Measurements from ENCODE around the gene DARS1.
A peak's percentile ranks its signal among the peaks of the same experiment; 100 is the strongest.

Gene DARS1

GRCh38 chr2:135985018-135985825 lies at the start of gene DARS1:
TSS of gene DARS1 (minus strand) at chr2:135985626. CDS start at chr2:135985468, 158 bp downstream.
- peak; percentile 93 for DNase-seq

DNA sequence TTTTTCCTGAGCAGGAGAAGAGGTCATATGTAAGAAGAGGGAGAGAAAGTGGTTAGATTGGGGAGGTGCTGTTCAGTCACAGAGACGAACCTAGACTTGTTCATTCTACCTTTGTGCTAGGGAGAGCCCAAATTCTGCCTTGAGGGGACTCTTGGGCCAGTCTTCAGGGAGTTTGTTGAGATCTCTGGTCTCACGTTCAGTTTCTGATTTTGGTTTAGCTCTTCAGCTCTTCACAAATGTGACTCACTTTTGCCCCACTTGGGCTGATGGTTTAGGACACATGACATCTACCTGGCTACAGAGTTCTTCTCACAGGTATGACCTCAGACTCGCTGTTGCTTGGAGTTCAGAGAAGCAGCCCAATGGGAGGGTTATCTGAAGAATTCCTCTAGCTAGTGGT lies 49.2 kb upstream of the DARS1 start:
- DNase-seq, result no peak

DNA sequence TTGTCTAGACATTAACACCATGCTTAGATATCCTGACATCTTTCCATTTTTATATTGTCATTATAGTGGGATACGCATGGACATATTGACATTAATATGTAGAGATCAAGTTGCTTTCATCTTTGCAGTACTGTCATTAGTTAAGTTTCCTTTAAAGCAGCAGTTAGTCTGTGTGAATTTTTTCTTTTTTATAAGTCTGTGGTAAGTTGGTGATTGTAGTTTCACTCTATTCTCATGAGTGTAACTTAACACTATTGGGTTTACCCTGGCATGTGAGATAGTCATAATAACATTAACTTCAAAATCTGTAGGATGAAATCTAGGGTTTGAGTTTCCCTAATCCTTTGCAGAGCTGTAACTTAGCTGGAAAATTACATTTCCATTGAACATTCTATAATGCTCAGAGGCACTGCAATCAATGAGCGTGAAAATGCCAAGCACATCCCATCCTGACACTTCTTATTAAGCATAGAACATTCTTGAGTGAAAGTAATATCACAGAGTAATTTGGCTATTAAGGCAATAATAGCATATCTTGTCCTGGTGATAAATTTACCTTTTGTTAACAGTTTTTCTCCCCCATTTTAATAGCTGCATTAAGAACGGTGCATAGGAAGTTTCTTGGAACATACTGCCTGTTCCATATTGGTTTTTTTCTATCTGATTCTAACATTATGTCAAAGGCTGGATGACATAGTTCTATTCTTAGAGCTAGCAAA lies 47.5 kb upstream of the DARS1 start:
- no peak for DNase-seq

DNA sequence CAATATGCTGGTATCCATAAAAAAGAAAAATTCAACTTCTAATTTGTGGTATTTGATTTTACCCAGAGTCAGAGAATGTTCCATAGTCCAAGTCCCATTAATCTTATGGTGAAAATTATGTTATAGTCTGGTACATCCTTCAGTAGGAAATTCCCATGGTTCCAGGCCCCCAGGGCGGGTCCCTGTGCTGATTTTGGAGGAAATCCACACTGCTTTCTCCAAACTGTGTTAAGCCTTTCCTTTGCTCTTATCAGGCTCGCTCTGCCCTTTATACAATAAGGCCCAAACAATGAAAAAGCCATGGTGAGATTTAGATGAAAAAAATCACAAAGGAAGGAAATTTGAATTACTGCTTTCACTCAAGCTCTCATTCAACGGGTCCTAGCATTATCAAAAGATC lies 46.8 kb upstream of the DARS1 start:
- DNase-seq, result no peak

DNA sequence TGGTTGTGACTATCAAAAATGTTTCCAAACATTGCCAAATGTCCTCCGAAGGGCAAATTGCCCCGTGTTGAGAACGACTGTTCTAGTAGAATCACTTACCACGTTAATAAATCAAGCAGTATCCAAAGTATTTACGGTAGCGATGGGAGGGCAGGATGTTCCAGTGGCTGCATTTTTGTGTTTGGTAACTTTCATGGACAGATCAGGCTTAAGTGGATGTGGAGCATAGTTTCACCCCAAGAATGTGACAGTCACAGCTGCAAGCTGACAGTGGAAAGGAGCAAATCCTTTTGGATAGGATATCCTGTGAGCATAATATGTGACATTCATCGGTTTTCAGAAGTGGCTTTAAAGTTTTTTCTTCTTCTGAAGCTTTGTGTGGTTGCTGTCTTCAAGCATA lies 46.3 kb upstream of the DARS1 start:
- no peak for DNase-seq

GRCh38 chr2:136030406-136030805 lies 45.0 kb upstream of the DARS1 start:
- no peak for DNase-seq

- DNase-seq, result no peak
Measured at GRCh38 chr2:136029149-136029548, 43.7 kb upstream of the DARS1 start.

DNA sequence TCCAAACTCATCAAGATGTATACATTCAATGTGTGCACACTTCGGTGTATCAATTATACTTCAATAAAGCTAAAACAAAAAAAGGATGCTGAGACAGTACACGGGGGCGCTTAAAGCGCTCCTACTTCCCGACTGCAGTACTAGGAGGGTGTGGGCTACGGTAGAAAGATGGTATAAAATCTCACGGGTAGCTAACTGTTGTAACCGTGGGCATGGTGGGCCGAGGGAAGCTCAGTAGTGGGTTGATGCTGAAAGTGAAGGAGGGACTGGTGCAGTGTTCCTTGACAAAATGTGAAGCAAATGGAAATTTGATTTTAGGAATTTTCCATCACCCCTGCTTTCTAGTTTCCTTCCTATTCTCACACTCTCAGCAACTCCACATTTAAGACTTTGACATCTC lies 42.6 kb upstream of the DARS1 start:
- DNase-seq, result no peak

- no peak for DNase-seq
Measured at GRCh38 chr2:136027112-136027511, 41.7 kb upstream of the DARS1 start.

DNA sequence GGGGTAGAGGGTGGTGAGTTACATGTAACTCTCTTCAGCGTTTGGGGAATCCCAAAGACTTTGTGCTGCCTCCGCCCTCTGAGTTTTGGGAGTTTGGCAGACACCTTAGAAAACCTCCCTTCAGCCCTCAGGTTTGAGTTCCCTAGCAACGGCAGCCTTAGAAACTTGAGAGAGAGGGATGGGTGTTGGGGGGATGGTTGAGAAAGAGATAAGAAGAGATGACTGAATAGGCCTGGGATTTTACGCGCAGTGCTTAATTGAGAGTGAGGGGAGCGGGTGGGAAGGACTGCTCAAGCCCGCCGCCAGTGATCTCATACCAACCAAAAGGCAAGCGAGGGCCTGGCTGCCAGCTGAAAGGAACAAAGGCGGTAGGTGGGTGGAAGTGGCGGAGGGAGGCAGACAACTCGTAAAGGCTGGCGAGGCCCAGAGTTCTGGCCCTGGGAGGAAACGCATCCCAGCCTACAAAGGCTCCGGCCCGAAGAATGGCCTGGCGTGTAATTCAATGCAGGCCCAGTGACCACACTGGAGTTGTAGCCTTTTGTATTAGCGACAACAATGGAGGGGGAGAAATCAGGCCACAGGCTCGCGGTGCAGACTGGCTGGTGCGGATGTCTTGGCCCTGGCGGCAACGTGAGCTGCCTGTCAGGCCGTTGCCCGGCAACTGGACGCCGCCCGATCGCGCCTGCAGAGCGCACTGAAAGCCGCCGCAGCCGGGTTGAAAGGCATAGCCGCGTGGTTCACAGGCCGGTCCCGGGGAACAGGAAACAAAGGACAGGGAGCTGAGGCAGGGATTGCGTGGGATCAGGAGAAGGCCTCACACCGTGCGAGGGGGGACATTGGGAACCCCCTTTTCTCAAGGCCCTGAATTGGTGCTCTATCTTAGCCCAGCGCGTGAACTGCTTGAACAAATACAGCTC lies 39.9 kb upstream of the DARS1 start:
- peak; percentile 84 for DNase-seq

- DNase-seq, result no peak
Measured at GRCh38 chr2:136024616-136025015, 39.2 kb upstream of the DARS1 start.

- DNase-seq, result no peak
Measured at GRCh38 chr2:136024185-136024584, 38.8 kb upstream of the DARS1 start.

- DNase-seq, result no peak
Measured at GRCh38 chr2:136023416-136023815, 38.0 kb upstream of the DARS1 start.

DNA sequence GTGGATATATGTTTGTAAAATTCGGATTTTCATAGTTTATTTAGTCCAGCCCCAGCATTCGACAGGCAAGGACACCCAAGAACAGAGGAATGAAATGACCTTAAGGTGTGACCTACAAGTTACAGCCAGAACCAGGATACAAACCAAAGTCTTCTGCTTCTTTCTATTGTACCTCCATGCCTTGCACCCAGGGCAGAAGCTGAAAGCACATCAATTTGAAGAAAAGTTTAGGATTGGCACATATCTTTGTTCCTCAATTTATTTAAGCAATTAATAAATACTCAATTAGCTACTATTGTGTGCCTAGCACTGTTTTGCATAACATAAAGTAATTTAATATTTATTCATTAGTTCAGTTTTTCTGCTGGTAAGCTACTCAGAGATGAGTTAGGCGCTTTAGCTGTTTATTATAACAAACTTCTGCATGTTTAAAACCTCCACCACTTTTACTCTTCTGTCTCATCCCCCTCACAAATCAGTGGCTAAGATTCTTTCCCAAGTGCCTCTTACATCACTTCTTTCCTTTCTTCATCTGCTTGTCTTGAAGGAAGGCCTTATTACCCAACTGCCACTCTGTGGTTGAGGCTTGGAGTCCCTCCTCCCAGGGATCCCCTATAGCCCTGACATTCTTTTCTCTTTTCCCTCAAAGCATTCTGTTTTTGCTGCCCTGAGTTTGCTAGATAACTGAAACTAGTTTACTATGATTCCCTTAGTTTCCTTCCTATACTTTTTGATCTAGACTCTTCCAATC lies 37.1 kb upstream of the DARS1 start:
- DNase-seq, result no peak

DNA sequence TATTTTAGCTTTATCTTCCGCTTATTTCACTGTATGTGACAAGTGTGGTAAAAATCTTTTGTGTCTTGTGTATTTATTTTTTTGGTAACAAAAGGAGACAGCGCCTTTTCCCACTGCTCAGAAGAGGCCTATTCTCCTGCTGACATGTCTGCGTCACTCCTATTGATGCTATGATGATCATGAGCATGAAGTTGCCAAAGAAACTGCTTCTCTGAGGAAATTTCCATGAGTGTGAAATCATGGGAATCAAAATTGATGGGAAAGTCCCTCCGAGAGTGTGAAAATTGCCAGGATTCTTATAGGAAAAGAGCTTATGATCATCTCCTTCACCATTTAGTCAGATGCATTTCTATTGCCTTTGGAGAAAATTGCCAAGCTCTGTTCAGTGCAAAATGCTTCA lies 36.5 kb upstream of the DARS1 start:
- no peak for DNase-seq

- no peak for DNase-seq
Measured at GRCh38 chr2:136021406-136021805, 36.0 kb upstream of the DARS1 start.

GRCh38 chr2:136020831-136021230 lies 35.4 kb upstream of the DARS1 start:
- no peak for DNase-seq

DNA sequence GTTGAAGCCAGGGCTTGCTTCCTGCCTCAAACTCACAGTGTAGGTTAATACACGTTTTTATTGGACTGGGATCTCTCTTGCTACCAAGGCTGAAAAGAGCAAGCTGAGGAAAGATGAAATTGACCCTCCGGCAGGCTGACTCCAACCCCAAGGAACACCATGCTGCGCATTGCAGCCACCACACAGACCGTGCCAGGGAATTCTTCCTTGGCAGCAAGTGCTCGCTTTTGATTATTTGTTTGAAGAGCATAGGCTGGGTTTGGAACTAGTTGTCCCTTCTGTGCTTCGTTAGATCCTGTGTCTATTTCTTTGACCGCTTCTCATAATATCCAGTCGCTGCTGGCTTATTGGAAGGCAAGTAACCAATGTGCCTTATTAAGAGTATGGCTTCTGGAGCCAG lies 34.4 kb upstream of the DARS1 start:
- no peak for DNase-seq

GRCh38 chr2:136019306-136019705 lies 33.9 kb upstream of the DARS1 start:
- DNase-seq, result no peak

- DNase-seq, result no peak
Measured at GRCh38 chr2:136017786-136018185, 32.4 kb upstream of the DARS1 start.

GRCh38 chr2:136016836-136017235 lies 31.4 kb upstream of the DARS1 start:
- DNase-seq, result no peak

DNA sequence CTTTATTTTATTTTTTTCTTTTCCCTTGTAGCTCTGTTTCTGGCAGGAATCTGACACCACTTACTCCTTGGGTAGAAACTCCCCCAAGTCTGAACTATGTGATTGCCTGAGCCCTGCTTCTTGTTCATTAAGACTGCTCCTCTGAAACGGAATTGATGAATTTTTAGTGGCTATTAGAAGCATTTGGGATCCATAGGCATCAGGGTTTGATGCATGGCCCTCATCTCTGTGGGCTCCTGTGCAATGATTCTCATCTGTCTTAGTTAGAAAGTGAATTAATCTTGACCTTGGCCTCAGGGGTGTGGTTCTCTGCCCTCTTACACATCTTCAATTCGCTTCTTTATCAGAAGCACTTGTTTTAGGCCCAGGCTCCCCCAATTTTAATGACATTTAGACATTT lies 31.0 kb upstream of the DARS1 start:
- DNase-seq, result no peak

DNA sequence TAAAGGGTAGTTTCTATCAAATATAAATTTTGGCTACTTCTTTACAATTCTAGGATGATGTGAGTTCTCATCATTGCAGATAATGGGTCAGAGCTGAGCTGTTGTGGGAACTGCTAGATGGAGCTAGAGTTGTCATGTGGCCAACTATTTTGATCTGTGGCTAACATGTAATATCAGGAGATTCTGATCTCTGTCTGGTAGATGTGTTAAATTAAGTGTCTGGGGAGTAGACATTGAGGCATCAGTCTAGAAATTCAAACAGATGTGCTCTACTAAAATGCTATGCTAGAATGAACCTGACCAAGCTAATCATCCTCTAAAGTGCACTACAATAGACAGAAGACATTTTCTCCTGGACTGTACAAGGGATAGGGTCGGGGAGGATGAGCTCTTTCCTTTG lies 30.3 kb upstream of the DARS1 start:
- DNase-seq, result no peak

All from NCI-H1105 (cell line).